GM12875 (cell line): ENCODE data around the gene PXT1.
"Not testable (repeated sequence)": the region's sequence is repeated elsewhere in the genome, so short reads cannot be mapped to it uniquely, and the experiment has no call there.

Experiments
- H3K4me3 ChIP-seq: one replicate; pipeline ENCODE4 v1.5.1; 2011; ENCODE audit warnings: low read depth, low read length, control low read depth
- CTCF ChIP-seq: IDR thresholded peaks from 2 replicates; pipeline ENCODE4 v1.5.1; 2011; ENCODE audit warnings: low read depth, mild to moderate bottlenecking, control low read depth, inconsistent platforms, low read length, moderate library complexity, borderline replicate concordance; ENCODE audit not compliant: insufficient read depth

Gene PXT1

GRCh38 chr6:36442671-36443470 lies at the start of gene PXT1, which contains the start of gene KCTD20:
PXT1 (minus strand) TSS chr6:36442854; CDS start chr6:36426082, 16,772 bp downstream.
KCTD20 (plus strand) TSS chr6:36443000; CDS start chr6:36470098, 27,098 bp downstream.
- peak within 1 kb of the TSS; percentile 73 for H3K4me3 ChIP-seq
- TF ChIP-seq CTCF: no peak

GRCh38 chr6:36492092-36492491 lies 49.4 kb upstream of the PXT1 start:
- no peak overlapping the region for H3K4me3 ChIP-seq
- no peak for TF ChIP-seq CTCF

- no peak for TF ChIP-seq CTCF
- H3K4me3 ChIP-seq: no peak overlapping the region
Observed at GRCh38 chr6:36491378-36491965, 48.8 kb upstream of the PXT1 start.

- no peak for TF ChIP-seq CTCF
- H3K4me3 ChIP-seq: no peak overlapping the region
Observed at GRCh38 chr6:36489426-36489825, 46.8 kb upstream of the PXT1 start.

GRCh38 chr6:36488221-36488620 lies 45.6 kb upstream of the PXT1 start:
- no peak overlapping the region for H3K4me3 ChIP-seq
- TF ChIP-seq CTCF: no peak

- TF ChIP-seq CTCF: no peak
- H3K4me3 ChIP-seq: no peak overlapping the region
Observed at GRCh38 chr6:36487698-36488097, 45.0 kb upstream of the PXT1 start.

- H3K4me3 ChIP-seq: no peak overlapping the region
- no peak for TF ChIP-seq CTCF
Observed at GRCh38 chr6:36484736-36485135, 42.1 kb upstream of the PXT1 start.

- not testable (repeated sequence) for H3K4me3 ChIP-seq
Observed at GRCh38 chr6:36483326-36483725, 40.7 kb upstream of the PXT1 start.
